Spleen (tissue), 7 donors: ENCODE results near the gene GRAMD1A.

ENCODE experiments used
- CTCF ChIP-seq, 11 experiments: fragments of 200-600 bp in 7 of 11; fragments of 450-650 bp in 4 of 11; sonication (generic) in 4 of 11; IDR thresholded peaks in 8 of 11; conservative IDR thresholded peaks in 3 of 11; 1 replicate in 7 of 11; 2 replicates in 4 of 11; pipeline versions ENCODE4 v1.4.0 to v1.8.0; 2016 to 2021; ENCODE audit warnings: antibody characterized with exemption in 11 of 11, inconsistent platforms in 4 of 11, mild to moderate bottlenecking in 1 of 11
- POLR2A ChIP-seq, 3 donors: fragments of 450-650 bp; IDR thresholded peaks; one replicate each; pipeline ENCODE4 v1.5.1; 2017; ENCODE audit warnings: antibody characterized with exemption in 3 of 3, mild to moderate bottlenecking in 1 of 3
- POLR2AphosphoS5 ChIP-seq, 3 donors: sonication (generic); formaldehyde crosslinking; IDR thresholded peaks; one replicate each; pipeline ENCODE4 v1.5.1; 2017; ENCODE audit warnings: antibody characterized with exemption in 3 of 3
- donor health status: DM: no; HTN: no; CAD: no; lungs with moderate emphysema.
- donor health status: DM: no; HTN: no; CAD: no.
- donor health status: DM: no; HTN: no; CAD: no.

GRCh38 chr19:35048911-35049411, 48.8 kb downstream of the GRAMD1A start:
- TF ChIP-seq CTCF (IDR thresholded peaks at IDR 0.05 in 8 of 11, conservative IDR thresholded peaks at IDR 0.05 in 3 of 11) (no peak), POLR2A (IDR thresholded peaks at IDR 0.05) (no peak), POLR2AphosphoS5 (IDR thresholded peaks at IDR 0.05) (no peak)
